ENCODE data around the gene EXOC2.

Gene EXOC2

GRCh38 chr6:466564-466963 lies 226.4 kb downstream of the EXOC2 start:
- DNase-seq, result no peak
- H3K27ac ChIP-seq, result no peak overlapping the region
- no peaks in the 10 kb centered on the region for H3K4me1 ChIP-seq
- TF ChIP-seq CTCF (IDR thresholded peaks at IDR 0.05), result no peak
- intact Hi-C loops (cut with DNase I; ENCODE audit: low total_unique reads), result no loop called here
- no peaks in the 10 kb centered on the region for H3K36me3 ChIP-seq
- peaks cover 0 to 11% of the 10 kb centered on the region in 2 donors for H3K27me3 ChIP-seq
- no peak overlapping the region for H3K4me3 ChIP-seq
- no peaks in the 10 kb centered on the region for H3K9me3 ChIP-seq

GRCh38 chr6:465531-466348 lies 227.2 kb downstream of the EXOC2 start:
- intact Hi-C loops (cut with DNase I; ENCODE audit: low total_unique reads), result no loop called here
- no peak for DNase-seq
- no peaks in the 10 kb centered on the region for H3K9me3 ChIP-seq
- H3K36me3 ChIP-seq, result no peaks in the 10 kb centered on the region
- H3K27ac ChIP-seq, result no peak overlapping the region
- no peak overlapping the region for H3K4me3 ChIP-seq
- H3K4me1 ChIP-seq, result no peaks in the 10 kb centered on the region
- H3K27me3 ChIP-seq, result peaks cover 0 to 11% of the 10 kb centered on the region in 2 donors
- no peak for TF ChIP-seq CTCF (IDR thresholded peaks at IDR 0.05)

- Histone ChIP-seq H3K9me3 (no peaks in the 10 kb centered on the region), H3K36me3 (no peaks in the 10 kb centered on the region), H3K4me1 (no peaks in the 10 kb centered on the region), H3K27ac (no peak overlapping the region), H3K27me3 (peaks cover 0 to 3% of the 10 kb centered on the region in 2 donors), H3K4me3 (no peak overlapping the region)
- DNase-seq, result no peak
- TF ChIP-seq CTCF (IDR thresholded peaks at IDR 0.05), result no peak
- intact Hi-C loops (cut with DNase I; ENCODE audit: low total_unique reads), result no loop called here
Observed at GRCh38 chr6:456887-457286, 236.1 kb downstream of the EXOC2 start.

GRCh38 chr6:456358-456867 lies 236.5 kb downstream of the EXOC2 start:
- Histone ChIP-seq H3K27me3 (peaks cover 0 to 4% of the 10 kb centered on the region in 2 donors), H3K36me3 (no peaks in the 10 kb centered on the region), H3K4me3 (no peak overlapping the region), H3K4me1 (no peaks in the 10 kb centered on the region), H3K27ac (no peak overlapping the region), H3K9me3 (no peaks in the 10 kb centered on the region)
- no peak for DNase-seq
- intact Hi-C loops (cut with DNase I; ENCODE audit: low total_unique reads), result no loop called here
- no peak for TF ChIP-seq CTCF (IDR thresholded peaks at IDR 0.05)

- Histone ChIP-seq H3K4me1 (no peaks in the 10 kb centered on the region), H3K9me3 (no peaks in the 10 kb centered on the region), H3K27ac (no peak overlapping the region), H3K4me3 (no peak overlapping the region), H3K27me3 (peaks cover 0 to 8% of the 10 kb centered on the region in 2 donors), H3K36me3 (no peaks in the 10 kb centered on the region)
- DNase-seq, result no peak
- intact Hi-C loops (cut with DNase I; ENCODE audit: low total_unique reads), result no loop called here
- no peak for TF ChIP-seq CTCF (IDR thresholded peaks at IDR 0.05)
Observed at GRCh38 chr6:455835-456234, 237.1 kb downstream of the EXOC2 start.
